GM21423 (cell line): ENCODE data around the gene PTPRO.

Experiments
- ATAC-seq: cut with Tn5 transposase; IDR thresholded peaks from one replicate; pipeline ENCODE4 v1.9.1; 2021; ENCODE audit warnings: mild to moderate bottlenecking, moderate library complexity; ENCODE audit not compliant: unreplicated experiment

The PTPRO gene

GRCh38 chr12:15550793-15551192 is 228.5 kb downstream of the PTPRO start:
- no peak for ATAC-seq

GRCh38 chr12:15555446-15555845 is 233.1 kb downstream of the PTPRO start:
- ATAC-seq: no peak

GRCh38 chr12:15556411-15557102 is 234.2 kb downstream of the PTPRO start:
- ATAC-seq: no peak

- ATAC-seq: no peak
These were observed 236.7 kb downstream of the PTPRO start for GRCh38 chr12:15558915-15559528.

GRCh38 chr12:15561396-15561795 is 239.1 kb downstream of the PTPRO start:
- no peak for ATAC-seq

GRCh38 chr12:15562263-15562662 is 240.0 kb downstream of the PTPRO start:
- no peak for ATAC-seq

- peak; percentile 71 for ATAC-seq
These were observed 241.4 kb downstream of the PTPRO start for GRCh38 chr12:15563663-15564062.

GRCh38 chr12:15574353-15574752 is 252.0 kb downstream of the PTPRO start:
- no peak for ATAC-seq

GRCh38 chr12:15575671-15576541 is 253.6 kb downstream of the PTPRO start:
- no peak for ATAC-seq

GRCh38 chr12:15580431-15580830 is 258.1 kb downstream of the PTPRO start:
- ATAC-seq: no peak

- ATAC-seq: no peak
These were observed 258.7 kb downstream of the PTPRO start for GRCh38 chr12:15581006-15581405.

GRCh38 chr12:15583804-15584203 is 261.5 kb downstream of the PTPRO start:
- no peak for ATAC-seq

GRCh38 chr12:15584366-15585041 is 262.2 kb downstream of the PTPRO start:
- ATAC-seq: no peak

GRCh38 chr12:15589328-15590032 is 267.2 kb downstream of the PTPRO start:
- ATAC-seq: no peak

GRCh38 chr12:15590180-15590826 is 268.0 kb downstream of the PTPRO start:
- peak; percentile 93 for ATAC-seq

GRCh38 chr12:15591811-15592210 is 269.5 kb downstream of the PTPRO start:
- no peak for ATAC-seq

GRCh38 chr12:15592934-15593333 is 270.6 kb downstream of the PTPRO start:
- no peak for ATAC-seq

GRCh38 chr12:15596174-15596573 is 273.9 kb downstream of the PTPRO start:
- no peak for ATAC-seq

- ATAC-seq: no peak
These were observed 275.0 kb downstream of the PTPRO start for GRCh38 chr12:15597125-15597830.
